Measurements from ENCODE around the gene TRIM66.

DNA sequence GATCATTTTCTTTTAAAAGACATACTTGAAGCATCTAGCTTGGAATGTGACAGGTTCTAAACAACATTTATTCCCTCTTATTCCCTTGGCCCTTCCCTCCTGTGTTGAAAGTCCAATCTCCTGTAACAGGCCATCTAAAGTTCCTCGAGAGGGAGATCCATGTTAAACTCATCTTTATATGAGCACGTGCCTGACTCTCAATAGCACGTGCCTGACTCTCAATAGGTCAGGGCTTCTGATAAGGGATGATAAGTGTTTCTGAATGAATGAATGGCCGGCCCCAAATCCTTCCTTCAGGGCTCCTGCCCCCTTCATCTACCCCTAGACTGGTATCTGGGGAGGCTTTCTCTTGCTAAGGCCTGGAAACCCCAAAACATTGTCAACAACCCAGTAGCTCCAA is 27.3 kb upstream of the TRIM66 start:
- TF ChIP-seq, protein P1, sequence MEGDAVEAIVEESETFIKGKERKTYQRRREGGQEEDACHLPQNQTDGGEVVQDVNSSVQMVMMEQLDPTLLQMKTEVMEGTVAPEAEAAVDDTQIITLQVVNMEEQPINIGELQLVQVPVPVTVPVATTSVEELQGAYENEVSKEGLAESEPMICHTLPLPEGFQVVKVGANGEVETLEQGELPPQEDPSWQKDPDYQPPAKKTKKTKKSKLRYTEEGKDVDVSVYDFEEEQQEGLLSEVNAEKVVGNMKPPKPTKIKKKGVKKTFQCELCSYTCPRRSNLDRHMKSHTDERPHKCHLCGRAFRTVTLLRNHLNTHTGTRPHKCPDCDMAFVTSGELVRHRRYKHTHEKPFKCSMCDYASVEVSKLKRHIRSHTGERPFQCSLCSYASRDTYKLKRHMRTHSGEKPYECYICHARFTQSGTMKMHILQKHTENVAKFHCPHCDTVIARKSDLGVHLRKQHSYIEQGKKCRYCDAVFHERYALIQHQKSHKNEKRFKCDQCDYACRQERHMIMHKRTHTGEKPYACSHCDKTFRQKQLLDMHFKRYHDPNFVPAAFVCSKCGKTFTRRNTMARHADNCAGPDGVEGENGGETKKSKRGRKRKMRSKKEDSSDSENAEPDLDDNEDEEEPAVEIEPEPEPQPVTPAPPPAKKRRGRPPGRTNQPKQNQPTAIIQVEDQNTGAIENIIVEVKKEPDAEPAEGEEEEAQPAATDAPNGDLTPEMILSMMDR (IDR thresholded peaks at IDR 0.05), result no peak
- no peak for TF ChIP-seq POLR2A (IDR thresholded peaks at IDR 0.05)
